Fibroblast of pulmonary artery (primary cell): ENCODE data around the gene EVL.

Experiments used
- DNase-seq: peaks from one replicate; pipeline ENCODE4 v3.0.0-alpha.2; 2010; ENCODE audit warnings: low read depth
- H3K4me3 ChIP-seq: replicated peaks from 2 replicates; pipeline ENCODE4 v1.5.1; 2011; ENCODE audit warnings: low read depth, mild to moderate bottlenecking, control low read depth, low read length, moderate library complexity
- CTCF ChIP-seq: IDR thresholded peaks from 2 replicates; pipeline ENCODE4 v1.5.1; 2011; ENCODE audit warnings: mild to moderate bottlenecking, control low read depth, low read length, inconsistent platforms; ENCODE audit errors: missing control alignments

EVL gene

GRCh38 chr14:100144996-100145646 is 79.9 kb downstream of the EVL start:
- no peak for DNase-seq
- no peak overlapping the region for H3K4me3 ChIP-seq
- no peak for TF ChIP-seq CTCF

GRCh38 chr14:100145682-100146464 is 80.7 kb downstream of the EVL start:
- no peak for DNase-seq
- no peak for TF ChIP-seq CTCF
- no peak overlapping the region for H3K4me3 ChIP-seq

GRCh38 chr14:100146531-100147091 is 81.4 kb downstream of the EVL start:
- no peak for DNase-seq
- TF ChIP-seq CTCF: no peak

GRCh38 chr14:100147181-100147631 is 82.0 kb downstream of the EVL start:
- TF ChIP-seq CTCF: no peak
- H3K4me3 ChIP-seq: no peak overlapping the region
- DNase-seq: no peak

More at GRCh38 chr14:100146531-100147091, 81.4 kb downstream of the EVL start:
- H3K4me3 ChIP-seq: no peak overlapping the region

- no peak overlapping the region for H3K4me3 ChIP-seq
- no peak for DNase-seq
- no peak for TF ChIP-seq CTCF
Measured at GRCh38 chr14:100147691-100148464, 82.7 kb downstream of the EVL start.

- no peak for TF ChIP-seq CTCF
- DNase-seq: no peak
- H3K4me3 ChIP-seq: no peak overlapping the region
Measured at GRCh38 chr14:100148837-100149731, 83.9 kb downstream of the EVL start.
